ENCODE measurements around the gene THRB. TPM values are rescaled to one million over a fixed set of nuclear protein-coding genes. Genes with fewer than 3 reads are reported as not detected.

Gene THRB
- total RNA-seq, 1 donor from 2014 or later, result 24.1 TPM

DNA sequence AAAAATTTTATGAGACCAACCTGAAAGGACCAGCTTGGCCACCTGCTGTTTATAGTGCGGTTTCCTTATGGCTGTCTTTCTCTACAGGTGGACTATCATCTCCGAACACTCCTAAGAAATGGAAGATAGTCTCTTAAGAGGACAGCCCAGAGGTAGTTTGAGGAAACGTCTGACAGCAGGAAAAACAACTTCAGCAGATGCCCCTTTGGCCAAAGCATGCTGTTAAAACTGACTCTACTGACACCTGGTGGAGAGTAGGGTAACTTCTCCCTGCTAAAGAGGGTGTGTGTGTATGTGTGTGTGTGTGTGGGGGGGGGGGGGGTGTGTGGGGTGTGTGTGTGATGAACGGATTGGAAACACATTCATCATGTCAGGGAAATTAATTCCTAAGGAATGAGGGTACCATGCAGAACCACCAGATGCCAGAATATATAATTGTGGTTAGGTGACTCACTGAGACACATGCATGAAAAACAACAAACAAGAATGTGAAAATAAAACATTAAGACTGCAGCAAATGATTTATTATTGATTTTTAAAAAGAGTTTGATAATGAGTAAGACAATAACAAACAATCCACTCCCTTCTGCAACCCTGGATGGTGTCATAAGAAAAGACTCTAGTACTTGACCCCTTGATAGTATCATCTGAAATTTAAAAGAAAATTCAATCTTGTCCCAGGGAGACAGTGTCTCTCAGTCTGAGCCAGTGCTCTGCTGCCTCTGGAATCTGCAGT, 256.5 kb downstream of the THRB start:
- DNase-seq, result no peak
- intact Hi-C loops (cut with DNase I), result loop anchor here (5.0 kb wide), 1 partner anchor 241 kb away; no protein-coding TSS in a partner anchor
- ATAC-seq (ENCODE audit: poor library complexity), result peak; percentile 80

- intact Hi-C loops (cut with DNase I), result loop anchor here (5.0 kb wide), 1 partner anchor 238 kb away; no protein-coding TSS in a partner anchor
- DNase-seq, result no peak
- no peak for ATAC-seq (ENCODE audit: poor library complexity)
These were observed 259.5 kb downstream of the THRB start for GRCh38 chr3:24235121-24235520.

GRCh38 chr3:24232784-24233183, 261.9 kb downstream of the THRB start:
- intact Hi-C loops (cut with DNase I), result no loop called here
- ATAC-seq (ENCODE audit: poor library complexity) (no peak), DNase-seq (no peak)

- intact Hi-C loops (cut with DNase I), result no loop called here
- DNase-seq (no peak), ATAC-seq (ENCODE audit: poor library complexity) (no peak)
These were observed 265.0 kb downstream of the THRB start for GRCh38 chr3:24229468-24230221.

DNA sequence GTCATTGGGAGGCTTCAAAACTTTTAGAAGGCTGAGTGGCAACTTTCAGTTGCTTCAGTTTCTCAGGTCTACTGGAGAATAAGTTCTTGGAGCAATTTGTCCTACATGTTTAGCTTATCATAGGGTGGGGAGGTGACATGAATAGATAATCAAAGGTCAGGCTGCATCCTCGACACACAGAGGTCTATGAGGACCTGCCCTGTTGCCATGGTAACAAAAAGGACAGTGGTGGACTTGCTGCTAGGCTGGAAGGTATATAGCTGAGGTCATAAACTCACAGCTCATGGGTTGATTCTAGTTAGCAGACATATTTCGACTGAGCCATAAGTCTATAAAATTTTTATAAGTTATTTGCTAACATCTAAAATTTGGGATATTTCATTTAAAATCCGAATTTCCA, 267.0 kb downstream of the THRB start:
- DNase-seq (no peak), ATAC-seq (ENCODE audit: poor library complexity) (no peak)
- intact Hi-C loops (cut with DNase I), result no loop called here

DNA sequence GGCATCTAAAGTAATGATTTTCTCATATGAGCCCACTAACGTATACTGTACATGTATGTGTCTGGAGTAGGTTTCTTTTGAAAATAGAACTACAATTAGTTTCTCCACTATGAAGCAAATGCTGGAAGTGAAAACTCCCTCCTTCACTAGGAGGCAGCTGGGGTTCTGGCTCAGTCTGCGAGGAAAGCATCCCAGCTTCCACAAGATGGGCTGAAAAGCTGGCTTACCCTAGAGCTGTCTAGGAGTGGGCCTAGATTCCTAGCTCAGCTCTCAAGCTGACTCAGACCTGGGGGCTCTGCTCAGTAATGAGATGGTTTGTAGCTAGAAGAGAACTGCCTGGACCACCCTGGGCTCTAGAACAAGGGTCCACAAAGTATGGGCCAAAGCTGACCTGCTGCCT, 268.3 kb downstream of the THRB start:
- ATAC-seq (ENCODE audit: poor library complexity), result peak; percentile 34
- DNase-seq, result no peak
- intact Hi-C loops (cut with DNase I), result no loop called here

DNA sequence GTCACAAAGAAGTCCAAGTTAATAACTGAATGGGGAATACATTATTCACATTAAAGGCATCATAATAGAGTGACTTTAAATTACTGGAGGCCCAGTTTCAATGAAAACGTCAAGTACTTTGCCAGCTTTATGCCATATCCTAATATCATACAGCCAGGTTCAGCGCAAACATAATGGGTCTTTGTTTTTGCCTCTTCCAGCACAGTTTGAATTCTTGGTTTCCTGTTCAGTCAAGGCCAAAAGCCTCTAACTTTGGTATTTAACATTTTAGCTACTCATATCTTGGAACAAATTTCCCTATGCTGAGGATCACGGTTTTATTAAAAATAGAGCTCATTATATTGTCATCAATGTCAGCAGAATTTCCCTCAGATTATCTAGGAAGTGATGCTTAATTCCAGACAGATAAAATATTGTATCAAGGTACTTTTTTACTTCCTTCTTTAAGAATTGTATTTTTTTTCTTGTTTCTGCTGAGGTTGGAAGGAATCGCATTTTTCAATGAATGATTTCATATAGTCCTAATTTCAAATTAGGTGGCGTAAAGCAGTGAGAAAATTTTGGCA, 269.2 kb downstream of the THRB start:
- no peak for DNase-seq
- intact Hi-C loops (cut with DNase I), result no loop called here
- ATAC-seq (ENCODE audit: poor library complexity), result no peak

DNA sequence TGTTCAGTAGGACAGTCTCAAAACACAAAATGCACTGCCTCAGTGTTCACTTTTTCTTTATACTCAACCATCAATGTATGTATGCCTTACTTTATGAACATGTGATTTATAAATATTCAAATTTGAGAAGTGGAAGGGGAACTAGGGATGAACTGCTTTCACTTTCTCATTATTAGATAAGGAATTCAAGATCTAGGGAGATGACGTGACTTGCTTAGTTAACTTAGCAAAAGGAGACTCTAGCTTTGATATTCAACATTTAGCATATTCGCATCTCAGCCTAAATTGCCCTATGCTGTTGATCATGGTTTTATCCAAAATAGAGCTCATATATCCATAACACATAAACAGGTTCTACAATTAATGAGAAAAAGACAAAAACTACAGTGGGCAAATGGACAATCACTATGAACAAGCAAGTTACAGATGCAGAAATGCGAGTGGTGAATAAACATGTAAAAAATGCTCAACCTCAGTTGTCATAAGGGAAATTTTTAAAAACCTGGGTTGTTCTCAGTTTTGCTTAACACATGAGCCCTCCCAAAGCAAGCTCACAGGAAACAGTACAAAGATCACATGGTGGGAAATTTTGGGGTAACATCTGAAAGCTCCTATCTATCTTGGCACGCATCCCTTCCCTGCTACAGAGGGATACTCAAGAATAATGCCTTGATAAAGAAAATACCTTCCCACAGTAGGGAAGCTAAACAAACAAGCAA, 269.8 kb downstream of the THRB start:
- no peak for ATAC-seq (ENCODE audit: poor library complexity)
- intact Hi-C loops (cut with DNase I), result no loop called here
- DNase-seq, result no peak

- DNase-seq (no peak), ATAC-seq (ENCODE audit: poor library complexity) (no peak)
- intact Hi-C loops (cut with DNase I), result no loop called here
These were observed 272.4 kb downstream of the THRB start for GRCh38 chr3:24222165-24222805.

DNA sequence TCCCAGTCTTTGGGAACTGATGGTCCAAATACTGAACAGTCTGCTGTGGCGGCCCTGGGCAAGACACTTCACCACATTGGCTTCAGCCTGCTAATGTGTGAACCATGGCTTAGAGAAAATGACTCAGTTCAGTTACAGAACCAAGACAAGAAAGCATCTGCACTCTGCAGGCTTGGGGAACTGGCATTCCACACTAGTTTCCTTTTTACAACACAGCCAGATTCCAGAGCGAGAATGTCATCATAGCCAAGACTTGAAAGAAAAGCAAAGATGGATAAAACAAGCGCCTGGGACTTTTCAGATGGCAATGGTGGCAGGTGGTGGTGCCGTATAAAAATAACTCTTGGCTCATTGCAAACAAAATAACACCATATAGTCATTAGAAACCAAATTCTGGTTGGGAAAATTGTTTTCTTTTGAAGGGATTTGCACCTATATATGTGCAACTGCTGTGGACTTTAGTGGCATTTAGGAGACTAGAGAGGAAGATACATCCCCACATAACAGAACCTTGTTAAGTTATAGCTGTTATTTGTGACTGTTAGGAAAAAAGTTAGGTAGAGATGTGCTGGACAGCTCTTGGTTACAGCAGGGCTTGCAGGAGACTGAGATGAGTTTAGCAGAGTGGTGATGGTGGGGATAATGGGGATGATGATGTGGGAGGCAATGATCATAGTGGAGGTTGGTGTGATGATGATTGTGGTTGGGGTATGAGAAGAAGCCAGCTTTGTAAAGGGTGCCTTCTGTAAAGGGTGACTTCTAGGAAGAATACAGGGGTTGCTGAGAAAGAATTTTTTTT, 273.6 kb downstream of the THRB start:
- intact Hi-C loops (cut with DNase I), result no loop called here
- DNase-seq (no peak), ATAC-seq (ENCODE audit: poor library complexity) (peak; percentile 78)

GRCh38 chr3:24215502-24215901, 279.1 kb downstream of the THRB start:
- ATAC-seq (ENCODE audit: poor library complexity) (no peak), DNase-seq (no peak)
- intact Hi-C loops (cut with DNase I), result no loop called here

- intact Hi-C loops (cut with DNase I), result no loop called here
- DNase-seq (no peak), ATAC-seq (ENCODE audit: poor library complexity) (no peak)
These were observed 283.3 kb downstream of the THRB start for GRCh38 chr3:24211381-24211780.

DNA sequence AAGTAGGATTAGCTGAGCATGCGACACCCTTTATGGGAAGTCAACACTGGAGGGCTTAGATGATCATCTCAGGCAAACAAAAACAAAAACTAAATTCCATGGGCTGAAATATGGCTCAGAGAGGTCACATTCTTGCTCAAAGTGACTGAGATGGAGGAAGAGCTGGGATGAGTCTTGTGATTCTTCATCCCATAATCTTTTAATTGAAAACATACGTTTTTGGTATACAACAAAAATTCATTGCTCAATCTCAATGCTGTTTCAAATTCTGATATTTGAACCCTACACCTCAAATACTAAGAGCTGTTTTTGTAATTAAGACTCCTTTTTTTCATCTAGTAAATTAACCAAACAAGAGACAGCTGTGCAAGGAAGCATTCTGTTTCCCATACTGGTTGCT, 292.6 kb downstream of the THRB start:
- DNase-seq, result no peak
- intact Hi-C loops (cut with DNase I), result no loop called here
- no peak for ATAC-seq (ENCODE audit: poor library complexity)

- DNase-seq, result no peak
- ATAC-seq (ENCODE audit: poor library complexity), result no peak
- intact Hi-C loops (cut with DNase I), result no loop called here
These were observed 293.3 kb downstream of the THRB start for GRCh38 chr3:24201301-24201700.

DNA sequence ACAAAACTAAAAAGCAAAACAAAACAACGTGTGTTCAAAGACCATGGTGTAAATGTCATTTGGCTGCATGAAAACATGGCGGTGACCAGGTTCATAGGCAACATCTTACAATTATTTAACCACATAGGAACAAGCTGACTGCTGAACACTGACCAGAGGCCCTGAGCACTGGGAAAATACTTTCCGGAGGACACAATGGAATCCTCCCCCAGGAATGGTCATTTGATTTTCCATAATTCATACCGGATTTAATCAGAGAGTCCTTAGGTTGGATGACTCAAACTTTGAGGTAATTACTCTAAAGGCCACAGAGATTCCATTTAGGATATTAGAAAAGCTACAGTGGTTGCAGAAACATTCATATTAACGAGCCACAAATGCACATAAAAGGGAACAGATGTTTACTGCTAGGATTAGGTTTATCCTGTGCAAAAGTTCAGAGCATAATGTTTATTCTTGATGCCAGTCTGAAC, 294.8 kb downstream of the THRB start:
- no peak for ATAC-seq (ENCODE audit: poor library complexity)
- no peak for DNase-seq
- intact Hi-C loops (cut with DNase I), result no loop called here

GRCh38 chr3:24199300-24199699, 295.4 kb downstream of the THRB start:
- DNase-seq (no peak), ATAC-seq (ENCODE audit: poor library complexity) (no peak)
- intact Hi-C loops (cut with DNase I), result no loop called here

- ATAC-seq (ENCODE audit: poor library complexity) (no peak), DNase-seq (no peak)
- intact Hi-C loops (cut with DNase I), result no loop called here
These were observed 295.9 kb downstream of the THRB start for GRCh38 chr3:24198728-24199127.

DNA sequence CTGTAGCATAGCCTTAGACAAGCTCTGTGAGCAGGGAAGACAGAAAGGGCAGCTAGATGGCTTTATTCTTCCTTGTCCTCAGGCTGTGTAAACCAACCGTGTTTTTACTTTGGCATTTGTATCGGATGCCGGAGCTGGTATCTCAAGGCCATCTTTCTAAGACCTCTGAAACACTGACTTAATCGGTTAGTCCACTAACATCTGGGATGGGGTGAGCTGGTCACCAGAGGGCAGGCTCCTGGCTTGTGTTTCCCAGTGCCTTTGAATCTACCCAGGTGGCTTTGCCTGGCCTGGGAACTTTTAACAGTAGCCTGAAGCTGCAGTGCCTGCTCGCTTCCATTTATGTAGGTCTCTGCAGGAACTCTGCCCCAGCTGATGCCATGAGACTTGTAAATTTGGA, 296.8 kb downstream of the THRB start:
- DNase-seq (no peak), ATAC-seq (ENCODE audit: poor library complexity) (no peak)
- intact Hi-C loops (cut with DNase I), result no loop called here

Data from Right ventricle myocardium superior (tissue), 1 donor.